HCT116 (cell line): Measurements from ENCODE around the gene RPL34. TPM values are rescaled to one million over a fixed set of nuclear protein-coding genes. Genes with fewer than 3 reads are reported as not detected.

Experiments used
- ATAC-seq: fragments of 200-7000 bp; cut with Tn5 transposase; 2 replicates; pipeline ENCODE4 v1.9.1; 2020; ENCODE audit warnings: mild to moderate bottlenecking, moderate library complexity
- BruUV-seq: library from RNA; stranded (reverse); fragments of 400-500 nt; replicated peaks from 2 replicates; lab custom pipeline; 2021; lab: Mats Ljungman, UMichigan
- CTCF ChIA-PET: fragments of 300-600 bp; sonication (Branson Sonifier 250); formaldehyde crosslinking; loops from one replicate; lab custom pipeline; 2021; ENCODE audit warnings: antibody characterized with exemption; lab: Charles Lee
- POLR2A ChIA-PET: fragments of 300-600, 350-600 bp; sonication (Branson Sonifier 250); formaldehyde crosslinking; loops from one replicate; lab custom pipeline; 2021; ENCODE audit warnings: antibody characterized with exemption; lab: Charles Lee
- RAD21 ChIA-PET, 2 experiments: fragments of 300-600 bp; sonication (Branson Sonifier 250); formaldehyde crosslinking; loops; one replicate each; lab custom pipeline; 2023; ENCODE audit warnings: low total read pairs in 2 of 2; ENCODE audit not compliant: uncharacterized antibody in 2 of 2, unreplicated experiment in 2 of 2, low non-redundant PET in 1 of 2; lab: Charles Lee
- DNase-seq: peaks from one replicate; pipeline ENCODE4 v3.0.0-alpha.2; 2010; ENCODE audit warnings: low read depth, low spot score
- H2AFZ ChIP-seq: fragments of 200-600 bp; shearing (Covaris generic), sonication (generic); 2 replicates; pipeline ENCODE4 v1.6.1; 2017; ENCODE audit warnings: low read depth, mixed run types, mixed read lengths, antibody characterized with exemption, low read length; ENCODE audit not compliant: poor library complexity, severe bottlenecking
- H3K27ac ChIP-seq: 2 replicates; pipeline ENCODE4 v1.5.1; 2012; ENCODE audit warnings: low read depth, low read length
- H3K27me3 ChIP-seq: fragments of 200-600 bp; sonication (generic); 2 replicates; pipeline ENCODE4 v1.6.1; 2016; ENCODE audit warnings: mixed run types, low read length, mixed read lengths; ENCODE audit not compliant: insufficient read depth
- H3K36me3 ChIP-seq, 2 experiments: fragments of 200-500 bp in 1 of 2; fragments of 200-600 bp in 1 of 2; sonication (Bioruptor generic) in 1 of 2; sonication (generic) in 1 of 2; 2 replicates each; pipeline versions ENCODE4 v1.5.1 to v1.6.1; 2014 to 2016; ENCODE audit warnings: low read length in 2 of 2, inconsistent platforms in 1 of 2, mixed read lengths in 1 of 2, mixed run types in 1 of 2; ENCODE audit not compliant: insufficient read depth in 2 of 2, control insufficient read depth in 1 of 2
- H3K4me1 ChIP-seq, 2 experiments: fragments of 200-600 bp in 1 of 2; sonication (generic) in 1 of 2; 2 replicates each; pipeline versions ENCODE4 v1.5.1 to v1.6.1; 2012 to 2017; ENCODE audit warnings: low read length in 2 of 2, inconsistent platforms in 1 of 2, mild to moderate bottlenecking in 1 of 2, mixed read lengths in 1 of 2, mixed run types in 1 of 2, moderate library complexity in 1 of 2; ENCODE audit not compliant: insufficient read depth in 2 of 2, control insufficient read depth in 1 of 2
- H3K4me2 ChIP-seq: fragments of 200-600 bp; sonication (generic); 2 replicates; pipeline ENCODE4 v1.6.1; 2017; ENCODE audit warnings: mixed run types, low read length, mixed read lengths
- H3K4me3 ChIP-seq, 2 experiments: fragments of 200-600 bp in 1 of 2; sonication (generic) in 1 of 2; replicated peaks in 1 of 2; 2 replicates each; pipeline ENCODE4 v1.5.1; 2011 to 2016; ENCODE audit warnings: low read length in 2 of 2, control low read depth in 1 of 2, low read depth in 1 of 2, mild to moderate bottlenecking in 1 of 2, mixed read lengths in 1 of 2, mixed run types in 1 of 2
- H3K79me2 ChIP-seq: fragments of 200-600 bp; sonication (generic); 2 replicates; pipeline ENCODE4 v1.6.1; 2017; ENCODE audit warnings: mild to moderate bottlenecking, mixed run types, low read length, moderate library complexity, mixed read lengths; ENCODE audit not compliant: insufficient read depth
- H3K9ac ChIP-seq: fragments of 200-600 bp; sonication (generic); 2 replicates; pipeline ENCODE4 v1.6.1; 2016; ENCODE audit warnings: low read length, mixed read lengths
- H3K9me2 ChIP-seq: fragments of 200-600 bp; sonication (generic), shearing (Covaris generic); 2 replicates; pipeline ENCODE4 v1.6.1; 2017; ENCODE audit warnings: mixed run types, mild to moderate bottlenecking, moderate library complexity; ENCODE audit not compliant: insufficient read depth
- H3K9me3 ChIP-seq, 2 experiments: fragments of 200-500 bp in 1 of 2; fragments of 200-600 bp in 1 of 2; sonication (Bioruptor generic) in 1 of 2; sonication (generic) in 1 of 2; 2 replicates each; pipeline ENCODE4 v1.6.1; 2014 to 2017; ENCODE audit warnings: low read length in 2 of 2, mixed read lengths in 2 of 2, inconsistent platforms in 1 of 2, low read depth in 1 of 2, mild to moderate bottlenecking in 1 of 2, mixed run types in 1 of 2, moderate library complexity in 1 of 2; ENCODE audit not compliant: control insufficient read depth in 1 of 2, insufficient read depth in 1 of 2
- H4K20me1 ChIP-seq: fragments of 200-600 bp; sonication (generic), shearing (Covaris generic); 2 replicates; pipeline ENCODE4 v1.6.1; 2017; ENCODE audit warnings: mixed run types, mild to moderate bottlenecking, moderate library complexity; ENCODE audit not compliant: insufficient read depth
- CBX3 ChIP-seq: IDR thresholded peaks from 2 replicates; pipeline ENCODE4 v1.6.1; 2012; ENCODE audit warnings: low read depth
- CEBPB ChIP-seq: IDR thresholded peaks from 2 replicates; pipeline ENCODE4 v1.6.1; 2012; ENCODE audit warnings: low read depth
- EGR1 ChIP-seq: IDR thresholded peaks from 2 replicates; pipeline ENCODE4 v1.6.1; 2012; ENCODE audit warnings: low read depth
- ELF1 ChIP-seq: IDR thresholded peaks from 2 replicates; pipeline ENCODE4 v1.6.1; 2012; ENCODE audit warnings: low read depth, borderline replicate concordance
- EZH2 ChIP-seq: fragments of 200-600 bp; sonication (generic); IDR thresholded peaks from 2 replicates; pipeline ENCODE4 v1.6.1; 2017; ENCODE audit warnings: antibody characterized with exemption, mixed run types
- EZH2phosphoT487 ChIP-seq: fragments of 200-600 bp; IDR thresholded peaks from 2 replicates; pipeline ENCODE4 v1.6.1; 2018; ENCODE audit warnings: antibody characterized with exemption, borderline replicate concordance
- FOSL1 ChIP-seq: IDR thresholded peaks from 2 replicates; pipeline ENCODE4 v1.6.1; 2012; ENCODE audit warnings: low read depth
- JUND ChIP-seq: IDR thresholded peaks from 2 replicates; pipeline ENCODE4 v1.6.1; 2012
- POLR2A ChIP-seq: IDR thresholded peaks from 2 replicates; pipeline ENCODE4 v1.7.0; 2011; ENCODE audit warnings: borderline replicate concordance; ENCODE audit not compliant: insufficient read depth, insufficient read length; ENCODE audit errors: extremely low read depth
- POLR2AphosphoS5 ChIP-seq: IDR thresholded peaks from 2 replicates; pipeline ENCODE4 v1.6.1; 2011; ENCODE audit warnings: mild to moderate bottlenecking, low read depth, low read length, moderate library complexity
- RAD21 ChIP-seq: IDR thresholded peaks from 2 replicates; pipeline ENCODE4 v1.6.1; 2012; ENCODE audit warnings: low read depth, mild to moderate bottlenecking
- SIN3A ChIP-seq: IDR thresholded peaks from 2 replicates; pipeline ENCODE4 v1.6.1; 2012; ENCODE audit warnings: low read depth
- SP1 ChIP-seq: IDR thresholded peaks from 2 replicates; pipeline ENCODE4 v1.6.1; 2012; ENCODE audit warnings: low read depth
- SRF ChIP-seq: IDR thresholded peaks from 2 replicates; pipeline ENCODE4 v1.6.1; 2012; ENCODE audit warnings: low read depth
- TCF7L2 ChIP-seq: IDR thresholded peaks from 2 replicates; pipeline ENCODE4 v1.7.0; 2011; ENCODE audit warnings: borderline replicate concordance, inconsistent platforms; ENCODE audit not compliant: insufficient read depth, insufficient read length; ENCODE audit errors: extremely low read depth
- intact Hi-C: fragments of 100-400 bp; cut with micrococcal nuclease; formaldehyde crosslinking; loops from 2 replicates; pipeline ENCODE4 v1.10.0; 2022
- total RNA-seq: library from RNA; stranded (reverse); gene quantifications from one replicate; pipeline ENCODE4 v1.2.1, GENCODE V29; 2021; ENCODE audit not compliant: unreplicated experiment
- TF ChIP-seq, protein P1 (sequence below): IDR thresholded peaks from 2 replicates; pipeline ENCODE4 v1.6.1; 2012; ENCODE audit warnings: low read depth
- TF ChIP-seq, protein P2 (sequence below): IDR thresholded peaks from 2 replicates; pipeline ENCODE4 v1.6.1; 2012
- TF ChIP-seq, protein P3 (sequence below): IDR thresholded peaks from 2 replicates; pipeline ENCODE4 v1.6.1; 2011; ENCODE audit warnings: mild to moderate bottlenecking, low read length, moderate library complexity; ENCODE audit not compliant: insufficient replicate concordance; ENCODE audit errors: extremely low read depth
- TF ChIP-seq, protein P4 (sequence below), 3 experiments: fragments of 200-600 bp in 1 of 3; sonication (generic) in 1 of 3; IDR thresholded peaks in 2 of 3; conservative IDR thresholded peaks in 1 of 3; 2 replicates each; pipeline ENCODE4 v1.5.1; 2012 to 2017; ENCODE audit warnings: low read depth in 2 of 3, low read length in 2 of 3, antibody characterized with exemption in 1 of 3, borderline replicate concordance in 1 of 3, control low read depth in 1 of 3, mild to moderate bottlenecking in 1 of 3, mixed read lengths in 1 of 3, mixed run types in 1 of 3, moderate library complexity in 1 of 3; ENCODE audit not compliant: insufficient read depth in 1 of 3

RPL34 gene
- total RNA-seq, 1 experiment from 2014 or later = 1,359 TPM

DNA sequence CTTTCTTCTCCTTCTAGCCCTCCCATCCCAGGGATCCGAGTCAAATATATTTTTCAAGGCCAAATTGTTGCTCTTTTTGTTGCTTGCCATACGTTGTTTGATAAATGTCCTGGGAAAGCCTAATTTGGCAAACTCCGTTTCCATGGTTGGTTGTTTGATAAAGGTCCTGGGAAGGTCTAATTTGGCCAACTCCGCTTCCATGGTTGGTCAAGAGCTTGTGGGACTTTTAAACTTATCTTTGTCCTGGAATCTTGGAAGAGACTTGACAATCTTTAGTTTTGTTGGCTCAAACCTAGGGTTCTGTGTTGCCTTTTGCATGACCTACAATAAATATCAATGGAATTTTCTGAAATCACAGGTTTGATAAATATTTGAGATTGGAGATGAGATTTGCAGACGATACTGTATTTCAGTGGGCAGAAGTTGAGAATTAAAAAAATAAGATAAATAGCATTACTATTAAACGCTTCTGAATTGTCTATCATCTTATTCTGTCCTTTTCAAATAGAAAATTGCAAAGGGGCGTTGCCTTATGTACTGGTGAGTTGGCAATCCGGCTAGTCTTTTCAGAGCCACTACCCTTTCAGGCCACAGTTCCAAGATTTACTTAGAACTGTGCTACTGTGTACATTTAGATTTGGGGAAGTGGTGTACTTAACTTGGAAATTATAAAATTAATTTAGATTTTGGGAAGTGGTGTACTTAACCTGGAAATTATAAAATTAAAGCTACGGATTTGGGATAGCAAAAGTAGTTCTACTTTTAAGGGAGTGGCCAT, 30.8 kb downstream of the RPL34 start (continued):
- no peak for TF ChIP-seq TCF7L2

DNA sequence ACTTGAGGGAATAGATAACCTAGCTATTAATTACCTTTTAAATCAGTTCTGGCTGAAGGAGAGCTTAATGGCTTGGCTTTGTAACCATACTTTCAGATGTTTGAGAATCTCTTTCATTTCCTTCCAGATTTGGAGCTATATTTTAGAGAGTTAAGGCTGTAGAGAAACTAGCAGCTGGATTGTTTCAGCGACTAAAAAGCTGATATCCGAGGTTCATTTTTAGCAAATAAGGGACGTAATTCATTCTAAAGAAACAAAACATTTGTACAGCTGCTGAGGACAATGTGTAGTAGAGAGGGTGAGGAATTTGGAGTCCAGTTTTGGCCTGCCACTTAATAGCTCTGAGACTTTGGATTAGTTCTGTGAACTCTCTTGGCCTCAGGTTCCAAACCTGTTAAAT, 42.3 kb downstream of the RPL34 start:
- no peak overlapping the region for H3K9ac ChIP-seq
- intact Hi-C loops = no loop called here
- H3K4me2 ChIP-seq = no peak overlapping the region
- peaks cover 30% of the 10 kb centered on the region for H3K79me2 ChIP-seq
- peaks cover 20 to 23% of the 10 kb centered on the region in 2 experiments for H3K36me3 ChIP-seq
- H3K9me2 ChIP-seq = no peaks in the 10 kb centered on the region
- H3K4me1 ChIP-seq = no peaks in the 10 kb centered on the region
- no peak overlapping the region for H3K4me3 ChIP-seq
- RAD21 ChIA-PET = no interaction called here
- DNase-seq (no peak), ATAC-seq (no peak)
- POLR2A ChIA-PET = no interaction called here
- no peak overlapping the region for H3K27ac ChIP-seq
- TF ChIP-seq JUND (no peak), POLR2AphosphoS5 (no peak), SIN3A (no peak), ELF1 (no peak), CBX3 (no peak), SRF (no peak), CEBPB (no peak), FOSL1 (no peak), RAD21 (no peak), SP1 (no peak), POLR2A (no peak), TCF7L2 (no peak), EZH2 (no peak), EZH2phosphoT487 (no peak), EGR1 (no peak)
- TF ChIP-seq, protein P1, sequence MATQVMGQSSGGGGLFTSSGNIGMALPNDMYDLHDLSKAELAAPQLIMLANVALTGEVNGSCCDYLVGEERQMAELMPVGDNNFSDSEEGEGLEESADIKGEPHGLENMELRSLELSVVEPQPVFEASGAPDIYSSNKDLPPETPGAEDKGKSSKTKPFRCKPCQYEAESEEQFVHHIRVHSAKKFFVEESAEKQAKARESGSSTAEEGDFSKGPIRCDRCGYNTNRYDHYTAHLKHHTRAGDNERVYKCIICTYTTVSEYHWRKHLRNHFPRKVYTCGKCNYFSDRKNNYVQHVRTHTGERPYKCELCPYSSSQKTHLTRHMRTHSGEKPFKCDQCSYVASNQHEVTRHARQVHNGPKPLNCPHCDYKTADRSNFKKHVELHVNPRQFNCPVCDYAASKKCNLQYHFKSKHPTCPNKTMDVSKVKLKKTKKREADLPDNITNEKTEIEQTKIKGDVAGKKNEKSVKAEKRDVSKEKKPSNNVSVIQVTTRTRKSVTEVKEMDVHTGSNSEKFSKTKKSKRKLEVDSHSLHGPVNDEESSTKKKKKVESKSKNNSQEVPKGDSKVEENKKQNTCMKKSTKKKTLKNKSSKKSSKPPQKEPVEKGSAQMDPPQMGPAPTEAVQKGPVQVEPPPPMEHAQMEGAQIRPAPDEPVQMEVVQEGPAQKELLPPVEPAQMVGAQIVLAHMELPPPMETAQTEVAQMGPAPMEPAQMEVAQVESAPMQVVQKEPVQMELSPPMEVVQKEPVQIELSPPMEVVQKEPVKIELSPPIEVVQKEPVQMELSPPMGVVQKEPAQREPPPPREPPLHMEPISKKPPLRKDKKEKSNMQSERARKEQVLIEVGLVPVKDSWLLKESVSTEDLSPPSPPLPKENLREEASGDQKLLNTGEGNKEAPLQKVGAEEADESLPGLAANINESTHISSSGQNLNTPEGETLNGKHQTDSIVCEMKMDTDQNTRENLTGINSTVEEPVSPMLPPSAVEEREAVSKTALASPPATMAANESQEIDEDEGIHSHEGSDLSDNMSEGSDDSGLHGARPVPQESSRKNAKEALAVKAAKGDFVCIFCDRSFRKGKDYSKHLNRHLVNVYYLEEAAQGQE = no peak
- TF ChIP-seq, protein P2, sequence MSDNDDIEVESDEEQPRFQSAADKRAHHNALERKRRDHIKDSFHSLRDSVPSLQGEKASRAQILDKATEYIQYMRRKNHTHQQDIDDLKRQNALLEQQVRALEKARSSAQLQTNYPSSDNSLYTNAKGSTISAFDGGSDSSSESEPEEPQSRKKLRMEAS = no peak
- TF ChIP-seq, protein P3, sequence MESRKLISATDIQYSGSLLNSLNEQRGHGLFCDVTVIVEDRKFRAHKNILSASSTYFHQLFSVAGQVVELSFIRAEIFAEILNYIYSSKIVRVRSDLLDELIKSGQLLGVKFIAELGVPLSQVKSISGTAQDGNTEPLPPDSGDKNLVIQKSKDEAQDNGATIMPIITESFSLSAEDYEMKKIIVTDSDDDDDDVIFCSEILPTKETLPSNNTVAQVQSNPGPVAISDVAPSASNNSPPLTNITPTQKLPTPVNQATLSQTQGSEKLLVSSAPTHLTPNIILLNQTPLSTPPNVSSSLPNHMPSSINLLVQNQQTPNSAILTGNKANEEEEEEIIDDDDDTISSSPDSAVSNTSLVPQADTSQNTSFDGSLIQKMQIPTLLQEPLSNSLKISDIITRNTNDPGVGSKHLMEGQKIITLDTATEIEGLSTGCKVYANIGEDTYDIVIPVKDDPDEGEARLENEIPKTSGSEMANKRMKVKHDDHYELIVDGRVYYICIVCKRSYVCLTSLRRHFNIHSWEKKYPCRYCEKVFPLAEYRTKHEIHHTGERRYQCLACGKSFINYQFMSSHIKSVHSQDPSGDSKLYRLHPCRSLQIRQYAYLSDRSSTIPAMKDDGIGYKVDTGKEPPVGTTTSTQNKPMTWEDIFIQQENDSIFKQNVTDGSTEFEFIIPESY = no peak
- TF ChIP-seq, protein P4, sequence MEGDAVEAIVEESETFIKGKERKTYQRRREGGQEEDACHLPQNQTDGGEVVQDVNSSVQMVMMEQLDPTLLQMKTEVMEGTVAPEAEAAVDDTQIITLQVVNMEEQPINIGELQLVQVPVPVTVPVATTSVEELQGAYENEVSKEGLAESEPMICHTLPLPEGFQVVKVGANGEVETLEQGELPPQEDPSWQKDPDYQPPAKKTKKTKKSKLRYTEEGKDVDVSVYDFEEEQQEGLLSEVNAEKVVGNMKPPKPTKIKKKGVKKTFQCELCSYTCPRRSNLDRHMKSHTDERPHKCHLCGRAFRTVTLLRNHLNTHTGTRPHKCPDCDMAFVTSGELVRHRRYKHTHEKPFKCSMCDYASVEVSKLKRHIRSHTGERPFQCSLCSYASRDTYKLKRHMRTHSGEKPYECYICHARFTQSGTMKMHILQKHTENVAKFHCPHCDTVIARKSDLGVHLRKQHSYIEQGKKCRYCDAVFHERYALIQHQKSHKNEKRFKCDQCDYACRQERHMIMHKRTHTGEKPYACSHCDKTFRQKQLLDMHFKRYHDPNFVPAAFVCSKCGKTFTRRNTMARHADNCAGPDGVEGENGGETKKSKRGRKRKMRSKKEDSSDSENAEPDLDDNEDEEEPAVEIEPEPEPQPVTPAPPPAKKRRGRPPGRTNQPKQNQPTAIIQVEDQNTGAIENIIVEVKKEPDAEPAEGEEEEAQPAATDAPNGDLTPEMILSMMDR (IDR thresholded peaks at IDR 0.05 in 2 of 3, conservative IDR thresholded peaks at IDR 0.05 in 1 of 3; ENCODE audit: borderline replicate concordance in 1 of 3, insufficient read depth in 1 of 3, low read depth in 2 of 3, low read length in 2 of 3) = no peak
- no peak overlapping the region for H2AFZ ChIP-seq
- CTCF ChIA-PET = no interaction called here
- H3K9me3 ChIP-seq = no peaks in the 10 kb centered on the region
- no TSS peak for BruUV-seq
- H4K20me1 ChIP-seq = no peaks in the 10 kb centered on the region
- no peaks in the 10 kb centered on the region for H3K27me3 ChIP-seq
